Measurements from ENCODE around the gene TRPM2. TPM values are rescaled to one million over a fixed set of nuclear protein-coding genes. Genes with fewer than 3 reads are reported as not detected.

The TRPM2 gene
- total and polyA plus RNA-seq, 2 of the 8 experiments (the other 6 are each of a cell fraction or from before 2014, with no cell fraction given), result 0.27 to 0.28 TPM

GRCh38 chr21:44453120-44453519 is 99.7 kb downstream of the TRPM2 start (continued):
- TF ChIP-seq CHD7 (IDR thresholded peaks at IDR 0.05; ENCODE audit: insufficient replicate concordance, low read length) (no peak), BCL11A (IDR thresholded peaks at IDR 0.05; ENCODE audit: low read depth in 2 of 2, low read length in 2 of 2) (no peak), TBP (IDR thresholded peaks at IDR 0.05; ENCODE audit: low read depth, low read length) (no peak)

Data from H1 (cell line).